Renal pelvis (tissue), 12 donors: ENCODE data around the gene OCIAD2. TPM values are rescaled to one million over a fixed set of nuclear protein-coding genes. Genes with fewer than 3 reads are reported as not detected.

Source experiments
- DNase-seq: peaks from one replicate; pipeline ENCODE4 v3.0.0-alpha.2; 2013
- long read RNA-seq, 16 experiments: transcript quantifications; one replicate each; lab custom pipeline, GENCODE V29; 2026
- polyA plus RNA-seq, 3 donors: library from polyadenylated mRNA; unstranded; fragments of 120-200 nt; gene quantifications; one replicate each; pipeline ENCODE4 v1.2.1, GENCODE V29; 2013; ENCODE audit not compliant: insufficient read length in 3 of 3

The OCIAD2 gene, protein sequence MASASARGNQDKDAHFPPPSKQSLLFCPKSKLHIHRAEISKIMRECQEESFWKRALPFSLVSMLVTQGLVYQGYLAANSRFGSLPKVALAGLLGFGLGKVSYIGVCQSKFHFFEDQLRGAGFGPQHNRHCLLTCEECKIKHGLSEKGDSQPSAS
- 100 to 1,000 TPM; 202 to 214 (median 210) TPM for polyA plus RNA-seq
- long read RNA-seq, donor 1, transcript OCIAD2-205 (7 exons, 1,163 nt): major isoform, 104 of 137 reads
- long read RNA-seq, donor 1, transcript OCIAD2-204 (6 exons, 812 nt): minor isoform, 15 of 137 reads
- long read RNA-seq, donor 1, partial matches to known transcripts: 16 of 137 reads
- long read RNA-seq, donor 1, other reads (novel, unspliced or antisense): 0 of 137 reads
- long read RNA-seq, donor 2, transcript OCIAD2-205 (7 exons, 1,163 nt): major isoform, 131 of 157 reads
- long read RNA-seq, donor 2, transcript OCIAD2-204 (6 exons, 812 nt): minor isoform, 14 of 157 reads
- long read RNA-seq, donor 2, partial matches to known transcripts: 6 of 157 reads
- long read RNA-seq, donor 2, other reads (novel, unspliced or antisense): 0 of 157 reads
- long read RNA-seq, donor 3, transcript OCIAD2-205 (7 exons, 1,163 nt): major isoform, 84 of 116 reads
- long read RNA-seq, donor 3, transcript OCIAD2-204 (6 exons, 812 nt): minor isoform, 16 of 116 reads
- long read RNA-seq, donor 3, partial matches to known transcripts: 12 of 116 reads
- long read RNA-seq, donor 3, other reads (novel, unspliced or antisense): 0 of 116 reads
- long read RNA-seq, donor 4, transcript OCIAD2-201 (6 exons, 636 nt): minor isoform, 8 of 169 reads
- long read RNA-seq, donor 4, transcript OCIAD2-204 (6 exons, 812 nt): minor isoform, 18 of 169 reads
- long read RNA-seq, donor 4, transcript OCIAD2-205 (7 exons, 1,163 nt): major isoform, 135 of 169 reads
- long read RNA-seq, donor 4, partial matches to known transcripts: 8 of 169 reads
- long read RNA-seq, donor 4, other reads (novel, unspliced or antisense): 0 of 169 reads
- long read RNA-seq, donor 5, transcript OCIAD2-204 (6 exons, 812 nt): minor isoform, 8 of 65 reads
- long read RNA-seq, donor 5, transcript OCIAD2-205 (7 exons, 1,163 nt): major isoform, 50 of 65 reads
- long read RNA-seq, donor 5, partial matches to known transcripts: 6 of 65 reads
- long read RNA-seq, donor 5, other reads (novel, unspliced or antisense): 0 of 65 reads
- long read RNA-seq, donor 6, transcript OCIAD2-205 (7 exons, 1,163 nt): major isoform, 111 of 146 reads
- long read RNA-seq, donor 6, transcript OCIAD2-204 (6 exons, 812 nt): minor isoform, 16 of 146 reads
- long read RNA-seq, donor 6, partial matches to known transcripts: 15 of 146 reads
- long read RNA-seq, donor 6, other reads (novel, unspliced or antisense): 0 of 146 reads
- long read RNA-seq, donor 7, transcript OCIAD2-204 (6 exons, 812 nt): minor isoform, 14 of 132 reads
- long read RNA-seq, donor 7, transcript OCIAD2-201 (6 exons, 636 nt): minor isoform, 6 of 132 reads
- long read RNA-seq, donor 7, transcript OCIAD2-205 (7 exons, 1,163 nt): major isoform, 101 of 132 reads
- long read RNA-seq, donor 7, partial matches to known transcripts: 10 of 132 reads
- long read RNA-seq, donor 7, other reads (novel, unspliced or antisense): 0 of 132 reads
- long read RNA-seq, donor 8, transcript OCIAD2-205 (7 exons, 1,163 nt): major isoform, 18 of 20 reads
- long read RNA-seq, donor 8, partial matches to known transcripts: 0 of 20 reads
- long read RNA-seq, donor 8, other reads (novel, unspliced or antisense): 0 of 20 reads
- long read RNA-seq, donor 9, transcript OCIAD2-204 (6 exons, 812 nt): minor isoform, 17 of 156 reads
- long read RNA-seq, donor 9, transcript OCIAD2-205 (7 exons, 1,163 nt): major isoform, 131 of 156 reads
- long read RNA-seq, donor 9, partial matches to known transcripts: 8 of 156 reads
- long read RNA-seq, donor 9, other reads (novel, unspliced or antisense): 0 of 156 reads
- long read RNA-seq, donor 10, transcript OCIAD2-204 (6 exons, 812 nt): minor isoform, 11 of 126 reads
- long read RNA-seq, donor 10, transcript OCIAD2-205 (7 exons, 1,163 nt): major isoform, 84 of 126 reads
- long read RNA-seq, donor 10, partial matches to known transcripts: 20 of 126 reads
- long read RNA-seq, donor 10, other reads (novel, unspliced or antisense): 5 of 126 reads
- long read RNA-seq, donor 11, transcript OCIAD2-205 (7 exons, 1,163 nt): major isoform, 73 of 85 reads
- long read RNA-seq, donor 11, transcript OCIAD2-204 (6 exons, 812 nt): minor isoform, 6 of 85 reads
- long read RNA-seq, donor 11, partial matches to known transcripts: 5 of 85 reads
- long read RNA-seq, donor 11, other reads (novel, unspliced or antisense): 0 of 85 reads
- long read RNA-seq, donor 12, transcript OCIAD2-204 (6 exons, 812 nt): minor isoform, 18 of 176 reads
- long read RNA-seq, donor 12, transcript OCIAD2-201 (6 exons, 636 nt): minor isoform, 5 of 176 reads
- long read RNA-seq, donor 12, transcript OCIAD2-205 (7 exons, 1,163 nt): major isoform, 142 of 176 reads
- long read RNA-seq, donor 12, partial matches to known transcripts: 10 of 176 reads
- long read RNA-seq, donor 12, other reads (novel, unspliced or antisense): 0 of 176 reads
- long read RNA-seq, donor 13, transcript OCIAD2-205 (7 exons, 1,163 nt): major isoform, 42 of 47 reads
- long read RNA-seq, donor 13, transcript OCIAD2-204 (6 exons, 812 nt): minor isoform, 5 of 47 reads
- long read RNA-seq, donor 13, partial matches to known transcripts: 0 of 47 reads
- long read RNA-seq, donor 13, other reads (novel, unspliced or antisense): 0 of 47 reads
- long read RNA-seq, donor 14, transcript OCIAD2-201 (6 exons, 636 nt): minor isoform, 7 of 175 reads
- long read RNA-seq, donor 14, transcript OCIAD2-205 (7 exons, 1,163 nt): major isoform, 119 of 175 reads
- long read RNA-seq, donor 14, transcript OCIAD2-204 (6 exons, 812 nt): minor isoform, 15 of 175 reads
- long read RNA-seq, donor 14, partial matches to known transcripts: 28 of 175 reads
- long read RNA-seq, donor 14, other reads (novel, unspliced or antisense): 5 of 175 reads
- long read RNA-seq, donor 15, transcript OCIAD2-204 (6 exons, 812 nt): minor isoform, 17 of 177 reads
- long read RNA-seq, donor 15, transcript OCIAD2-205 (7 exons, 1,163 nt): major isoform, 131 of 177 reads
- long read RNA-seq, donor 15, partial matches to known transcripts: 23 of 177 reads
- long read RNA-seq, donor 15, other reads (novel, unspliced or antisense): 0 of 177 reads
- long read RNA-seq, donor 16, transcript OCIAD2-204 (6 exons, 812 nt): minor isoform, 15 of 180 reads
- long read RNA-seq, donor 16, transcript OCIAD2-205 (7 exons, 1,163 nt): major isoform, 143 of 180 reads
- long read RNA-seq, donor 16, partial matches to known transcripts: 19 of 180 reads
- long read RNA-seq, donor 16, other reads (novel, unspliced or antisense): 0 of 180 reads

DNA sequence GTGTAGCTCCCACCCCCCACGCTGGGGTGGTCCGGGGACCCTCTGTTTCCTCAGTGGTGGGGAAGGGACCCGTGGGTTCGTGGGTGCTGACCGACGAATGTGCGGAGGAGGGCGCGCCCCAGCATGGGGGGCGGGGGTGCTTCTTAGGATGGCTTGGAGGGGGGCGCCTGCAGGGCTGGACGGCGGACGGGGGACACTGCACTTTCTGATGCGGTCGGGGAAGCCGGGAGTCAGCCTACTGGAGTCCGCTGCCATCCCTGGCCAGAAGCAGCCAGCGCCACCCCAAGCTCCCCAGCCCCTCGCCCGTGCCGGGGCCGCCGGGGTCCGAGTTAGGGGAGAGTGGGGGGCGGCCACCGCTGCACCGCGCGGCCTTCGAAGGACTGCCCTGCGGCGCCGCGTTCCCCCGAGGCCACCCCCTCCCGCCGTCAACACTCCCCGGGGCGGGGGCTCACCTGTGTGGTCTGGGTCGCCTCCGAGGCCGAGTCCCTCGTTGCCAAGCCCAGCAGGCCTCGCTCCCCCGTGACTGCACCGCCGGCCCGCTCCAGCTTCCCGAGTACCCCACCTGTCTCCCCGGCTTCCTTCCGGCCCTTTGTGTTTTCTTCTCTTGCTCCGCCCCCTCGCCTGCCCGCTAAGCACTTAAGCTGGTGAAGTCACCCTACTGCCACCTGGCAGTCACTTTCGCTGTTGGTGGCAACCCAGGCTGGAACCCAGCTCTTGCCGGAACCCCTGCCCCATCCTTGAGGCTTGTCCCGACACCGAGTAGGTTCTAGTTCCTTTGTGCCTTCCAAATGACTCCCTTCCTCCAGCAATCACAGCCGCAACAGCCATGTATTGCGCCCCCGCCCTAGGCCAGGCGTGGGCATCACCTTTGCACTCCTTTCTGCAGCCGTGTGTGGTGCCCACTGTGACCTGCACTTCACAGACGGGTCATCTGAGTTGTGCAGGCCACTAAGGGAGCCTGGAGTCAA is at the start of gene OCIAD2:
OCIAD2 (minus strand) TSS at position 569 of the 968 bp plus-strand sequence. CDS start 2,225 bp downstream, outside the sequence.
- peak; percentile 82 for DNase-seq

GRCh38 chr4:48954314-48954713 is 47.7 kb upstream of the OCIAD2 start:
- no peak for DNase-seq

GRCh38 chr4:48949518-48950219 is 43.1 kb upstream of the OCIAD2 start:
- no peak for DNase-seq

GRCh38 chr4:48949086-48949485 is 42.5 kb upstream of the OCIAD2 start:
- DNase-seq: no peak

DNA sequence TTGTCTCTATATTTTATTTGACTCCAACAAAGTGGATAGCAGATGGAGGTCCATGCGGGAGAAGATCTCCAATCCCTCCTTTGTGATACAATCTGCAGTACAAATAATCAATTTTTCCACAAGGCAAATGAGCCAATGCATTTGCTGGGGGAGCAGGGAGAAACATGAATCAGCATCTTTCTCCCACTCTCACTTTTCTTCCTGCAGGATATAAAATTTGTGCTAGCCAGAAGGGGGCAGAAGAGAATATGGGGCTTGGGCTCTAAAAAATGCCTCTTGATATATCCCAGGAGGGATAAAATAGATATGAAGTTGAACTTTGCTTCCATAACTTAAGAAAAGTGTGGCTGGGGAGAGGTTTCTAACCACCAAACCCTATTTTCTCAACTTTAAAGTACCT is 41.2 kb upstream of the OCIAD2 start:
- no peak for DNase-seq

- DNase-seq: no peak
These were observed 39.4 kb upstream of the OCIAD2 start for GRCh38 chr4:48945981-48946380.

DNA sequence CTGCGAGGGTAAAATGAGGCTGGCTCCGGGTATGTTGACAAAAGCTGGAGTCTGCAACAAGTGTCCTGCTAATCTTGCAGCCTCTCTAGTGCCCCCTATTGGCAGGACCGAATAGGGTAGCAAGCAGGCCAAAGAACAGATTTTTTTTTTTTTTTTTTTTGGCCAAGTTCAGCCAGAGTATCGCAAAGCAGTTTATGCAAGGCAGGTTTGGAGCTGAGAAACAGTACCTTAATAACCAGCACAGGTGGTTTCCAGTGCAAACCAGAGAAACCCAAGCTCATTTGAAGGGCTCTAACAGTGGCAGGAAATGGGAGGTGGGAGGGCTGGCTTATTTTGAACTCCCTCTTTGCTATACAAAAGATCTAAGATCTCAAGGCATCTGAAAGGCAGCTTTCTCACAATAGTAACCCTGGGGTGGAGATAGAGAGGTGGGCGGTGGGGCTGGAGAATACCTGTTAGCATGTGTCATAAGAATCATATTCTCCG is 38.2 kb upstream of the OCIAD2 start:
- DNase-seq: no peak

DNA sequence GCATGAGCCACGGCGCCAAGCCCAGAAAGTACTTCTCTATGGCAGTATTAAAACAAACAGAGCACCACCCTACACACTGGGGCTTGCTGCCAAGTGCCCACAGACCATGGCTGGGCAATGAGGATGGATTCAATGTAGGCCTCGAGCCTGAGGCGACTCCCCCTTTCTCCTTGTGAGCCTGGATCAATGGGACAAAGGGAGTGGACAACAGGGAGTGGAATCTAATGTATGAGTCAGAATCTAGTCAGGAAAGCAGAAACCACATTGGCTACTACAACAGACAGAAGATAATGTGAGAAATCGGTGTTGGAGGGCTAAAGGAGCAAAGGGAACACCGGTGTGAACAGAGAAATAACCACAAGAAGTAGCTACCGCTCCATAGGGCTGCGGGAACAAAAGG is 37.7 kb upstream of the OCIAD2 start:
- no peak for DNase-seq

- no peak for DNase-seq
These were observed 36.8 kb upstream of the OCIAD2 start for GRCh38 chr4:48943387-48943786.

DNA sequence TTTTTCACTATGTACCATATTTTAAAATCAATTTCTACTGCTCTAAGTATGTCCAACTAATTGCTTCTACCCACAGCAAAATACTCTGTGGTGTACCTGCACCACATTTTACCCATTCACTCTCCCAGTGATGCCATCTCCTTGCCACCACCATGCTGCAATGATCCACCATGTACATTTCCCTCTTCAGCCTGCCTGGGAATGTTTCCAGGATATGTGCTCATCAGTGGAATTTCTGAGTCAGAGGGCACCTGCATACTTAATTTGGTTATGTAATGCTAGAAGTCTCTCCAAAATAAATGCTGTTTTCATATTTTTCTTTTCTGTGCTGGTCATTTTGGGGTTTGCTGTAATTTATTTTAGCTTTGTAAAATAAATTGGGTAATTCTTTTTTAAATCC is 33.2 kb upstream of the OCIAD2 start:
- no peak for DNase-seq

GRCh38 chr4:48938831-48939230 is 32.3 kb upstream of the OCIAD2 start:
- DNase-seq: no peak

DNA sequence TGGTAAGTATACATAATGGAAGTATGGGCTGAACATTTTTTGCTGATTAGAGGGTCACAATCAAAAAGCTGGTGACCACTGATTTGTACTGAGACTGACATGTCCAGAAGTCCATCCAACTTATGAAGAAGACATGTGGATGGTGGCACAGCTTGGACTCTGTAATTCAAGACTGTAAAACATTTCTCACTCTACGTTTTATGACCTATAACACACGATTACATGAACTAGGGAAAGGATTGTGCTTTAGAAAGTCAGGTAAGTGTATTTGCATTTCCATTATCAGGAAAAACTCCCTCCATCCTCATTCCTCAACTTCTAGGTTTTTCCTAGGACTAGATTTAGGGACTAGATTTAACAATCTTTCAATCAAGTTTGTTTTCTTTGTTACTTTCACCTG is 30.5 kb upstream of the OCIAD2 start:
- no peak for DNase-seq

- no peak for DNase-seq
These were observed 24.9 kb upstream of the OCIAD2 start for GRCh38 chr4:48931459-48931858.

DNA sequence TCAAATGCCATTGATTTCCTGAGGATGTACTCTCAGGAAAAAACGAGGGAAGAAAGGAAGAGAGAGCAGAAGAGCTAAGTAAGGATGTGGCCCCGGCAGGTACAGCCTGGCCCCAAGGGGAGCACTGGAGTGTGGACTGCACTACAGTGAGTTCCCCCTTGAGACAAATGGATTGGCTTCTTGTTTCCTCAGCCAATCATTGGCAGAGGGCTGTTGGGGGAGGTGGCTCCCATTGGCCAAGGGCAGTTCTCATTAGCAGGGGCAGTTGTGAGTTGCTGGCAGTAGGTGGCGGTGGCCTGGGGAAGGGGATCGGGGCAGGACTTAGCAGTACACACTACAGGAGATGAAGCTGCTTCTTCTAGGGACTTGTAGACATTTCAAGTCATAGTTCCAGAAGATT is 24.1 kb upstream of the OCIAD2 start:
- DNase-seq: no peak

DNA sequence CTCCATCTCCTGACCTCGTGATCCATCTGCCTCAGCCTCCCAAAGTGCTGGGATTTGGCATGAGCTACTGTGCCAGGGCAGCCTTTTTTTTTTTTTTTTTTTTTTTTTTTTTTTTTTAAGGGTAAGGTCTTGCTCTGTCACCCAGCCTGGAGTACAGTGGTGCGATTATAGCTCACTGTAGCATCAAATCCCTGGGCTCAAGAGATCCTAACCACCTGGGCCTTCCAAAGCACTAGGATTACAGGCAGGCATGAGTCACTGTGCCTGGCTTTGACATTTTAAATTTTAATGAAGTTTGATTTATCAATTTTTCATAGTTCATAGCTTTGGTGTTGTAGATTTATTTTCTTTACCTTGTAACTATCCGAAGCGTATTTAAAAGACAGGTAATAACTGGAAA is 17.8 kb upstream of the OCIAD2 start:
- DNase-seq: no peak
